Measurements from ENCODE around the gene UVRAG.

The UVRAG gene

DNA sequence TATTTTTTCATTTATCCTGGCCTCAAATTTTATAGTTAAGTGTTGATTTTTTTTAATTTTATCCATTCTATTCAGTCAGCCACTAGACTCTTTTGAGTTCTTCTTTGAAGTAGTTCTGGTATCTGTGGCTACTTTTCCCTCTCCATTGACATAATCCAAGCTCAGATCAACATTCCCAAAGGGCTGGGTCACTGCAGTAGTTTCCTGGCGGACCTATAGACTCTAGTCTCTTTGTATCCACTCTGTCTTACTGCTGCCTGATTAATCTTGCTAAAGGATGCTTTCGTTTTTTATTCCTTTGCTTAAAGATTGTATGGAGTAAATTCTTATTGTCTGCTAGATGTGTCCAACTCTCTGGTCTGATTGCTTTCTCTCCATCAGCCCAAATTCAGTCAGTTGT lies 87.6 kb downstream of the UVRAG start:
- TF ChIP-seq POLR2A (IDR thresholded peaks at IDR 0.05; ENCODE audit: low read length): no peak
- TF ChIP-seq GATA1 (IDR thresholded peaks at IDR 0.05; ENCODE audit: low read depth, low read length): no peak
- no peak for DNase-seq

DNA sequence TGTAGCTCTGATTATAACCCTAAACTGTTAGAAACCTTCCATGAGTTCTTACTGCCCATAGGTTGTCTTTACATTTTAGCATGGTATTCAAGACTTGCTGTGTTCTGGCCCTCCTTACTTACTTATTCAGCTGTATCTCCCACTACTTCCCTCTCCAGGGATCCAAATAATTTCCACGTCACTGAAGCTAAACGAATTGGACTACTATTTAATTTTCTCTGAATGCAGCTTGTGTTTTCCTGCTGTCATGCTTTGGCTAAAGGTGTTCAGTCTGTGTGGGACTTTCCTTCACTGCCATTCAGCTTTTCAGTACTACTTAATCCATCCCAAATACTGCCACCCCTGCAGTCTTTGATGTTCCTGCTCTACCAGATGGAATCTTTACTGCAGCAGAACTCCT lies 88.3 kb downstream of the UVRAG start:
- TF ChIP-seq POLR2A (IDR thresholded peaks at IDR 0.05; ENCODE audit: low read length): no peak
- TF ChIP-seq GATA1 (IDR thresholded peaks at IDR 0.05; ENCODE audit: low read depth, low read length): no peak
- no peak for DNase-seq

DNA sequence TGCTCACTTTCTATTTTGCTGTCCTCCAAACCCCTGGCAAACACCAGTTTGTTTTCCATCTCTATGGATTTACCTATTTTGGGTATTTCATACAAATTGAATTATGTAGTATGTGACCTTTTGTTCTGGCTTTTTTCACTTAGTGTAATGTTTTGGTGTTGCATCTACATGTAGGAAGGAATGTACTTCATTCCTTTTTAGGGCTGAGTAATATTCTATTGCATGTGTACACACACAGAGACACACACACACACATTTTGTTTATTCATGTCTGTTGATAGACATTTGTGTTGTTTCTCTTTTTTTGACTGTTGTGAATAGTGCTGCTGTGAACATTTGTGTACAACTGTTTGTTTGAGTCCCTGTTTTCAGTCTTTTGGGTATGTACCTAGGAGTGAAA lies 90.4 kb downstream of the UVRAG start:
- no peak for TF ChIP-seq GATA1 (IDR thresholded peaks at IDR 0.05; ENCODE audit: low read depth, low read length)
- TF ChIP-seq POLR2A (IDR thresholded peaks at IDR 0.05; ENCODE audit: low read length): no peak
- DNase-seq: no peak

DNA sequence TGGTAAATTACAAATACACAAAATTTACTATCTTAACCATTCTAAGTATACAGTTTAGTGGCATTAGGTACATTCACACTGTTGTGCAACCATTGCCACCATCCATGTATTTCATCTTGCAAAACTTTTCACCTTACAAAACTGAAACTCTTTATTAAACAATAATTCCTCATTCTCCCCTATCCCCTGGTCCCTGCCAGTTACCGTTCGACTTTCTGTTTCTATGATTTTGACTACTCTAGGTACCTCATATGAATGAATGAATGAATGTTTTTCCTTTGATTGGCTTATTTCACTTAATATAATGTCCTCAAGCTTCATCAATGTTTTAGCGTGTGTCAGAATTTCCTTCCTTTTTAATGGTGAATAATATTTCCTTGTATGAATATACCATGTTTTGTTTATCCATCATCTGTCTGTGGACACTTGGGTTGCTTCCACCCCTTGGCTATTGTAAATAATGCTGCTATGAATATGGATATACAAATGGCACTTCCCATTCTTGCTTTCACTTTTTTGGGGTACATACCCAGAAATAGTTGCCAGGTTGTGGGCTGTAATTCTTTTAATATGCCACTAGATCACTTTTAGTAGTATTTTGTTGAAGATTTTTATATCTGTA lies 93.0 kb downstream of the UVRAG start:
- DNase-seq: no peak
- TF ChIP-seq GATA1 (IDR thresholded peaks at IDR 0.05; ENCODE audit: low read depth, low read length) (no peak), POLR2A (IDR thresholded peaks at IDR 0.05; ENCODE audit: low read length) (no peak)

DNA sequence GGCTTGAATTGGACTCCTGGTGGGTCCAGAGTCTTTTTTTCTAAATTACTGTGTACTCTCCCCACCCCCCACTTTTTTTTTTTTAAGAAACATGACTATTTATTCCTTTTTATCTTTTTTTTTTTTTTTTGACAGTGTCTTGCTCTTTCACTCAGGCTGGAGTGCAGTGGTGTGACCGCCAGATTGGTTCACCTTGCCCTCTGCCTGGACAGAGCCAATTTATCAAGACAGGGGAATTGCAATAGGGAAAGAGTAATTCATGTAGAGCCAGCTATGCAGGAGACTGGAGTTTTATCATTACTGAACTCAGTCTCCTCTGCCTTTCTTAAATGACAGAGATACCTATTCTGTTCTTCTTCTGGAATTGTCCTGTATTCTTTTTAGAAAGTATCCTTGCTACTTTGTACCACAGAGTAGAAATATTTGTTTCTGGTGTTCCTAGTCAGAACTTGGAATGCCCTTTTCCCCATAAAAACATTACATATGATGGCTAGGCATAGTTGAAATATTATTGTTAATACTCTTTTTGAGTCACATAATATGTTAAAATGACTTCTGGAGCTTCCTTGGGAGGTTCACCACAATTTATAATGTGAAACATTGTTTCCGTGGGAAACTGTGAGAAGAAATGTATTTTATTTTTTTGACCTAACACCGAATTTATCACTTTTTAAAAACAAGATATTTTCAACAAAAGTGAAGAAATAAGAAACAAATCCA lies 95.6 kb downstream of the UVRAG start:
- no peak for TF ChIP-seq POLR2A (IDR thresholded peaks at IDR 0.05; ENCODE audit: low read length)
- TF ChIP-seq GATA1 (IDR thresholded peaks at IDR 0.05; ENCODE audit: low read depth, low read length): no peak
- no peak for DNase-seq

DNA sequence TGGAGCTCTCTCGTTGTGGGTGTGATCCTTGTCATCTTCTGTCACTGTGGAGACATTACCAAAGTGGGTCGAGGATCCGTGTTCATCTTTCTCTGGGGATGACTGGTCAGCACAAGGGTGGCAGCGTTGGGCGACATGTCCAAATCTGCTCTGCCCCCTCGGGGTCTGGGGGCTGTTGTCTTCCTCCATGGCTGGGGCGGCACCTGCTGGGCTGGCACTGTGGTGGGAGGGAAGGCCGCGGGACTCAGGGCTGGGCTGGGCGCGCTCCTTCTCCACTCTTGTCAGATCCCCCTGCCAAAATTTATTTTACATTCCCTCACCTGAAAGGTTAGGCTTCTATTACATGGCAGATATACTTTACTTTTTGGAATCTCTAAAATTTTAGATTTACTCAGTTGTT lies 96.4 kb downstream of the UVRAG start:
- no peak for TF ChIP-seq GATA1 (IDR thresholded peaks at IDR 0.05; ENCODE audit: low read depth, low read length)
- no peak for TF ChIP-seq POLR2A (IDR thresholded peaks at IDR 0.05; ENCODE audit: low read length)
- DNase-seq: no peak

DNA sequence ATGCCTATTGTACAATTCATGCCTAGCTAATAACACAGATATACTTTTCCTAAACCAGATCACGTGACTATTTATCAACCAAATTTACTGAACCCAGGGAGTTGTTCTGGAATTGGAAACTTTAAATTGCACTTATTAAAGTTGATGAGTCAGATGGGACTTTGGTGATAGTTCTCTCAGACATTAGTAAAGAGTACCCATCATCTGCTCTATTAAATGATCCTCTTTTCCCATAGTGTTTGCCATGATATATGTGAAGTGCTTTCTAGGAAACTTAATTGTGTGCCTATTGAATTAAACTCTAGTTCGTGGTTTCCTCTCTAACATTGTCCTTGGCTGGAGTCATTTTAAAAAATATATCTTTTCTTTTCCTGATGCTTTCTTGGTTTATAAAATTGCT lies 99.0 kb downstream of the UVRAG start:
- DNase-seq: no peak
- no peak for TF ChIP-seq POLR2A (IDR thresholded peaks at IDR 0.05; ENCODE audit: low read length)
- TF ChIP-seq GATA1 (IDR thresholded peaks at IDR 0.05; ENCODE audit: low read depth, low read length): no peak

DNA sequence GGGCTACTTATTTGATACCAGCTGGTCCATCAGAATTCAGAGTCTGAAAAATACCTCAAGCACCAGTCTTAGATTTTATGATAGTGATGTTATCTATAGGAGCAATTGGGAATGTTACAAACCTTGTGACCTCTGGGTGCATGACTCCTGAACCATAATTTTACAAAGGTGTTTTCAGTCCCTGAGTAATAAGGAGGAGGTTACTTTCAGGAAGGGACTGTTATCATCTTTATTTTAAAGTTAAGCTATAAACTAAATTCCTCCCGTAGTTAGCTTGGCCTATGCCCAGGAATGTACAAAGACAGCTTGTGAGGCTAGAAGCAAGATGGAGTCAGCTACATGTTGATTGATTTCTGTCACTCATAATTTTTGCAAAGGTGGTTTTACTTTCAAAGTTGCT lies 101.9 kb downstream of the UVRAG start:
- no peak for TF ChIP-seq GATA1 (IDR thresholded peaks at IDR 0.05; ENCODE audit: low read depth, low read length)
- TF ChIP-seq POLR2A (IDR thresholded peaks at IDR 0.05; ENCODE audit: low read length): no peak
- no peak for DNase-seq

DNA sequence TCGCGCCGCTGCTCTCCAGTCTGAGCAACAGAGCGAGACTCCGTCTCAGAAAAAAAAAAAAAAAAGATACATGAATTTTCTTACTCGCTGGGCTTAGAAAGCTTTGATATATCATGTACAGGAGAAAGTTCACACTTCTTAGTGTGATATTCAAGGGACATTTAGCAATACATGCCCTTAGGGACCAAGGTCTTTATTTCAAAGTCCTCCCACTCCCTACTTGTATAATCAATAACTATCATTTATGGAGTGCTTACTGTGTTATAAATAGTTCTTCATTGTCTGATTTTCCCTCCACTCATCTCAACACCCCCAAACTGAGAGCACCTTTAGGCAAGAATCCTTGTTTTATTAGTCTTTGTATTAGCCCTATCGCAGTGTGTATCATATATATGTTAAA lies 103.3 kb downstream of the UVRAG start:
- DNase-seq: no peak
- no peak for TF ChIP-seq POLR2A (IDR thresholded peaks at IDR 0.05; ENCODE audit: low read length)
- TF ChIP-seq GATA1 (IDR thresholded peaks at IDR 0.05; ENCODE audit: low read depth, low read length): no peak

DNA sequence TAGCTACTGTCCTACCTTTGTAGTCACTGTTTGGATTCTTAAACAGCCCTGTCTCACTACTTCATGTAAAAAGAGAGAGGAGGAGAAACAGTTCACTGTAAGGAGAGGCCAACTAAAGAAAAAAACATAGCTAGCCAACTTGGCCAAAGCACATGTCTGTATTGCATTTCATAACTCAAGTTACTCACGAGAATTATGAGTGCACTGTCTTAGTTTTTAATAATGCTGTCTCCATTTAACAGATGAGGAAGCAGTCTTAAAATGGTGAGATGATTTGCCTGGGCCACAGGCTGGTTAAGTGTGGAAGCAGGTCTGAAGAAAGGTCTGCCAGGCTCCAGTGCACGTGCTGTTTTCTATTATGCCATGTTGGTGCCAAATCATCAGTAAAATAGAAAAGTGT lies 104.5 kb downstream of the UVRAG start:
- no peak for TF ChIP-seq GATA1 (IDR thresholded peaks at IDR 0.05; ENCODE audit: low read depth, low read length)
- no peak for TF ChIP-seq POLR2A (IDR thresholded peaks at IDR 0.05; ENCODE audit: low read length)
- no peak for DNase-seq

DNA sequence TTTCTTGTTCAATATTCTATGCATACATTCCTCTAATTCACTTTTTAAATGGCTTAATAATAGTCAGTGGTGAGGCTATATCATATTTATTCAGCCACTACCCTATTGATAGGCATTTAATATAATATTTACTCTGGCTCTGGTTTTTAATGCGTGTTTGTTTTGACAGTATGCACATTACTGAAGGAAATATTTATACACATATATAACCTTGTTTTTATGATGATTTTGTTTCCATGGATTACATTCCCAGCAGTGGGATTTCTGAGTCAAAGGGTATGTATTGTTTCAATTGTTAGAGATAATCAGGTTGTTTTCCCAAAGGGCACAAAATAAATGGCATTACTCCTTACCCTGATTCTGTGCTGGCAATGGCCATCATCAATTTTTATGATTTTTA lies 105.8 kb downstream of the UVRAG start:
- no peak for DNase-seq
- no peak for TF ChIP-seq GATA1 (IDR thresholded peaks at IDR 0.05; ENCODE audit: low read depth, low read length)
- TF ChIP-seq POLR2A (IDR thresholded peaks at IDR 0.05; ENCODE audit: low read length): no peak

DNA sequence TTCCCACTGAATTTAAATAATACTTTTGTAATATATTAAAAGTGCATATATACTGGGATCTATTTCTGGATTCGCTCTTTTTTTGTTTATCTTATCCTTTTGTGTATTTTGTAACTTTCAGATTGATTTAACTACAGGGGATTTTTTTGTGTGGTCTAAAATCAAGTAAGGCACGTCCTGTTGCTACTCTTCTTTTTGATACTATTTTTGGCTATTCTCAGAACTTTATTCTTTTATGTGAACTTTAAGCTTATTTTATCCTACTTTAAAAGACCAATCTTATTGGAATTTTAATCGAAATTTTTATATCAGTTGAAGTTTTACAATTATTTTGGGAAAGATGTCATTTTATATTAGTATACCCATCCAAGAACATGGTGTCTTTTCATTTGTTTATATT lies 106.8 kb downstream of the UVRAG start:
- no peak for DNase-seq
- TF ChIP-seq POLR2A (IDR thresholded peaks at IDR 0.05; ENCODE audit: low read length) (no peak), GATA1 (IDR thresholded peaks at IDR 0.05; ENCODE audit: low read depth, low read length) (no peak)

DNA sequence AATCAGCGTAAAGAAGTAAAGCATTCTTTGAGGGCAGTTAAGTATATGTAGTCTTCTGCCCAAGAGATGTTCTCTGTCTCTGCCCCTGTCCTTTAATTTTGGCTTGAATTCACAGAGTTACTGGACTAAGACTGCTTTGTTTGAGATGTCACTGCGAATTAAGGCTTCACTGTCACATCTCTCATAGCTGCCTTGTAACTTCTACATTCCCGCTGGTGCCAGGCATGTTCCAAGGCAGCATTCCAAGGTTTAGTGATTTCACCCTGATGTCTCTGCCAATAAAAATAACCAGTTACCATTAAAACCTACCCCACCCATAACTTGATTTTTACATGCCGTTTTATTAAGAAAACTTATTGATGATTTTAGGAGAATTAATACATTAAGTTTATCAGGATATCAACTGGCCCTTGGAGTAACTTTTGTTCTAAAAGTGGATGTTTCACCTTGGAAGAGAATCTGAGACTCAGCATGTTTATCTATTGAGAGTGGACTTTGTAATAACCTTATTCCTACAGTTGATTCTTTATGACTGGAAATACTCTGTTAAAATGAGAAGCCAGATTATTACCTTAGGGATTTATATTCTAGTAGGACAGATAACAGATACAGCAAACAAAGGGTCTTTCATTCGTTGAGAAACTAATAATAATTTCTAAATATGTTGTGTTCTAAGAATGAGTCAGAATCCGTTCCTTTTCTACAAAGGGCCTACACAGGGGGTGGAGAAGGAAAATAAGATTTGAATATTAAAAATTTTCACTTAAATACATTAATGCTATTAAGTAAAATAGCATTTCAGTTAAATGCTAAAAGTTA lies 110.2 kb downstream of the UVRAG start:
- DNase-seq: no peak
- no peak for TF ChIP-seq GATA1 (IDR thresholded peaks at IDR 0.05; ENCODE audit: low read depth, low read length)
- no peak for TF ChIP-seq POLR2A (IDR thresholded peaks at IDR 0.05; ENCODE audit: low read length)

DNA sequence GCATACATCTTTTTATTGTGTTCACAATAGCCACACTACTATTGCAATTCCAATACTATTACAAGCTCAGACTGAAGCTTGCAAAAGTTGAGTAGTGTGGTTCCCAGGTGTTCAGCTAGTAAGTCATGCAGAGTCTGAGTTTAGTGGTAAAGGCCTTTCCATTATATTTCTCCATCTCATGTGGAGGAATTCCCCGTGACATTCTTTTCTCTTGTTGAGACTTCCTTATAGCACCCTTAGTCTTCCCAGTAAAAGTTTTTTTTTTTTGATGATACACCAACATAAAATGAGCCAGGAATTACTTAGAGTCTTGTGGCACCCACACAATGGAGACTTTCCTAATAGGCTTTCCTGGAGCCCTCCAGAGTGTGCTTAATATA lies 110.8 kb downstream of the UVRAG start:
- no peak for TF ChIP-seq POLR2A (IDR thresholded peaks at IDR 0.05; ENCODE audit: low read length)
- TF ChIP-seq GATA1 (IDR thresholded peaks at IDR 0.05; ENCODE audit: low read depth, low read length): no peak
- DNase-seq: no peak
